ENCODE measurements around the gene REC8. TPM values are rescaled to one million over a fixed set of nuclear protein-coding genes. Genes with fewer than 3 reads are reported as not detected.

The REC8 gene
- total RNA-seq, 1 experiment from 2014 or later, result 8.4 TPM

DNA sequence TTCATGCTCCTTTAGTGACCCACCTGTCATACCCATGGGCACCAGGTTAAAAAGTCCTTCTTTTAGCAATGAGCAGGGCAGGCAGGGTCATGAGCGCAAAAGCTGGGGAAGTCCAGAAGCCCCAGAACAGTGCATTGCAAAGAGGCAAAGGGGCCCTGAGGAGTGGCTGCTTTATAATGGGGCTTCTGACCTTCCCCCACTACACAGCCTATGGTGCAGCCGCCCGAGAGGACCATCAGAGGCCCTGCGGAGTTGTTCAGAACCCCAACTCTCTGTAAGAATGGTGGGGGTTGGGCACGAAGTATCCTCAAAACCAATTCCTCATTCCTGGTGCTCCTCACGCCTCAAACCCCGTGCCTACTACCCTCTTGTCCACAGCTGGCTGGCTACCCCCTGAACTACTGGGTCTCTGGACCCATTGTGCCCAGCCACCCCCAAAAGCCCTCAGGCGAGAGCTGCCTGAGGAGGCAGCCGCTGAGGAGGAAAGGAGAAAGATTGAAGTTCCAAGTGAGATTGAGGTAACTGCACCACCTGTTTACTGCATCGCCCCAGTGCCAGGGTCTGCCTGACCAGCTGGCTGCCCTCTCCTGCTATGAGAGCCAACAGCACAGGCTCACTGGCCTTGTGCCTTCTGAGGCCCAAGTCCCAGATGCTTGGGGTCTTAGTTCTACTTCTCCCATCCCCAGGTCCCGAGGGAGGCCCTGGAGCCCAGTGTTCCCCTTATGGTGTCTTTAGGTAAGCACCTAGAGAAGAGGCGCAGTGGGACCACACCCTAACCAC lies 6.7 kb downstream of the REC8 start:
- peaks cover 40% of the 10 kb centered on the region for H3K36me3 ChIP-seq (ENCODE audit: insufficient read depth, low read length, poor library complexity, severe bottlenecking)
- H3K27me3 ChIP-seq (replicated peaks; ENCODE audit: insufficient read depth, low read depth, low read length, poor library complexity), result no peaks in the 10 kb centered on the region
- H3K4me3 ChIP-seq (ENCODE audit: low read depth, low read length, poor library complexity, severe bottlenecking), result no peak overlapping the region
- intact Hi-C loops (cut with micrococcal nuclease; ENCODE audit: unreplicated experiment), result no loop called here
- H3K27ac ChIP-seq (ENCODE audit: low read depth, low read length, poor library complexity, severe bottlenecking), result no peak overlapping the region
- no peaks in the 10 kb centered on the region for H3K9me3 ChIP-seq (ENCODE audit: low read depth, low read length, poor library complexity, severe bottlenecking)
- ChIA-PET POLR2A (ENCODE audit: low non-redundant PET) (no interaction called here), CTCF (no interaction called here)
- no peaks in the 10 kb centered on the region for H3K4me1 ChIP-seq (ENCODE audit: insufficient read depth, low read length, poor library complexity, severe bottlenecking)
- no peak for TF ChIP-seq EZH2 (IDR thresholded peaks at IDR 0.05; ENCODE audit: borderline replicate concordance, low read depth, low read length, poor library complexity, severe bottlenecking)
- TF ChIP-seq, protein P1, sequence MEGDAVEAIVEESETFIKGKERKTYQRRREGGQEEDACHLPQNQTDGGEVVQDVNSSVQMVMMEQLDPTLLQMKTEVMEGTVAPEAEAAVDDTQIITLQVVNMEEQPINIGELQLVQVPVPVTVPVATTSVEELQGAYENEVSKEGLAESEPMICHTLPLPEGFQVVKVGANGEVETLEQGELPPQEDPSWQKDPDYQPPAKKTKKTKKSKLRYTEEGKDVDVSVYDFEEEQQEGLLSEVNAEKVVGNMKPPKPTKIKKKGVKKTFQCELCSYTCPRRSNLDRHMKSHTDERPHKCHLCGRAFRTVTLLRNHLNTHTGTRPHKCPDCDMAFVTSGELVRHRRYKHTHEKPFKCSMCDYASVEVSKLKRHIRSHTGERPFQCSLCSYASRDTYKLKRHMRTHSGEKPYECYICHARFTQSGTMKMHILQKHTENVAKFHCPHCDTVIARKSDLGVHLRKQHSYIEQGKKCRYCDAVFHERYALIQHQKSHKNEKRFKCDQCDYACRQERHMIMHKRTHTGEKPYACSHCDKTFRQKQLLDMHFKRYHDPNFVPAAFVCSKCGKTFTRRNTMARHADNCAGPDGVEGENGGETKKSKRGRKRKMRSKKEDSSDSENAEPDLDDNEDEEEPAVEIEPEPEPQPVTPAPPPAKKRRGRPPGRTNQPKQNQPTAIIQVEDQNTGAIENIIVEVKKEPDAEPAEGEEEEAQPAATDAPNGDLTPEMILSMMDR (conservative IDR thresholded peaks at IDR 0.05; ENCODE audit: low read depth, low read length), result no peak
- BruUV-seq (replicated peaks), result no TSS peak
- DNase-seq (ENCODE audit: low spot score), result no peak

DNA sequence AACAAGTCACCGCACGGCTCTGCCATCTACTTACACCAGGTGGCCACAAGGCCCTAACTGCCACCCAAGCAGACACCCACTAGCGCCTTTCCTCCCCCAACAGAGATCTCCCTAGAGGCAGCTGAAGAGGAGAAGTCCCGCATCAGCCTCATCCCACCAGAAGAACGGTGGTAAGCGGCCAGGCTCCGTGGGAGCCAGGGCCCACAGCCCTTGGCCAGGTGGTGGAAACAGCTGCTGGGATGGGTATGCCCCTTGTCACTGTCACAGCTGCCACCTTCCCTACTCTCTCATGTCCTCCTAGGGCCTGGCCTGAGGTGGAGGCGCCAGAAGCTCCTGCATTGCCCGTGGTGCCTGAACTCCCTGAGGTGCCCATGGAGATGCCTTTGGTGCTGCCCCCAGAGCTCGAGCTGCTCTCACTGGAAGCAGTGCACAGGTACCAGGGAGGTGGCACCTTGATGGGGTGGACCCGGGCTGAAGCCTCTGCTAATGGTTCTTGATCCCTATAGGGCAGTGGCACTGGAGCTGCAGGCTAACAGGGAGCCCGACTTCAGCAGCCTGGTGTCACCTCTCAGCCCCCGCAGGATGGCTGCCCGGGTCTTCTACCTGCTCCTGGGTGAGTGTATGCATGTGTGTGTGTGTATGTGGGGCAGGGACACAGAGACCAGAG lies 7.5 kb downstream of the REC8 start:
- CTCF ChIA-PET, result interaction anchor here (0.7 kb wide), 1 partner anchor 18 kb away, joined by 3 read pairs; the partner anchor contains the start of gene IRF9
- H3K36me3 ChIP-seq (ENCODE audit: insufficient read depth, low read length, poor library complexity, severe bottlenecking), result peaks cover 46% of the 10 kb centered on the region
- no peaks in the 10 kb centered on the region for H3K9me3 ChIP-seq (ENCODE audit: low read depth, low read length, poor library complexity, severe bottlenecking)
- DNase-seq (ENCODE audit: low spot score), result no peak
- H3K27me3 ChIP-seq (replicated peaks; ENCODE audit: insufficient read depth, low read depth, low read length, poor library complexity), result no peaks in the 10 kb centered on the region
- no peak overlapping the region for H3K27ac ChIP-seq (ENCODE audit: low read depth, low read length, poor library complexity, severe bottlenecking)
- BruUV-seq (replicated peaks), result no TSS peak
- no peaks in the 10 kb centered on the region for H3K4me1 ChIP-seq (ENCODE audit: insufficient read depth, low read length, poor library complexity, severe bottlenecking)
- POLR2A ChIA-PET (ENCODE audit: low non-redundant PET), result interaction anchor here (0.5 to 0.6 kb wide), 2 partner anchors 44 to 426 kb away, joined by 3 to 4 read pairs; no protein-coding TSS in a partner anchor
- TF ChIP-seq, protein P1 (conservative IDR thresholded peaks at IDR 0.05; ENCODE audit: low read depth, low read length), result no peak
- TF ChIP-seq EZH2 (IDR thresholded peaks at IDR 0.05; ENCODE audit: borderline replicate concordance, low read depth, low read length, poor library complexity, severe bottlenecking), result no peak
- intact Hi-C loops (cut with micrococcal nuclease; ENCODE audit: unreplicated experiment), result no loop called here
- H3K4me3 ChIP-seq (ENCODE audit: low read depth, low read length, poor library complexity, severe bottlenecking), result no peak overlapping the region

- Histone ChIP-seq H3K36me3 (ENCODE audit: insufficient read depth, low read length, poor library complexity, severe bottlenecking) (peaks cover 53% of the 10 kb centered on the region), H3K9me3 (ENCODE audit: low read depth, low read length, poor library complexity, severe bottlenecking) (no peaks in the 10 kb centered on the region), H3K27ac (ENCODE audit: low read depth, low read length, poor library complexity, severe bottlenecking) (no peak overlapping the region), H3K4me3 (ENCODE audit: low read depth, low read length, poor library complexity, severe bottlenecking) (no peak overlapping the region), H3K4me1 (ENCODE audit: insufficient read depth, low read length, poor library complexity, severe bottlenecking) (no peaks in the 10 kb centered on the region), H3K27me3 (replicated peaks; ENCODE audit: insufficient read depth, low read depth, low read length, poor library complexity) (no peaks in the 10 kb centered on the region)
- TF ChIP-seq, protein P1 (conservative IDR thresholded peaks at IDR 0.05; ENCODE audit: low read depth, low read length), result no peak
- TF ChIP-seq EZH2 (IDR thresholded peaks at IDR 0.05; ENCODE audit: borderline replicate concordance, low read depth, low read length, poor library complexity, severe bottlenecking), result no peak
- CTCF ChIA-PET, result interaction anchor here (0.7 kb wide), 1 partner anchor 19 kb away, joined by 3 read pairs; the partner anchor contains the start of gene IRF9
- no TSS peak for BruUV-seq (replicated peaks)
- DNase-seq (ENCODE audit: low spot score), result peak; percentile 39
- intact Hi-C loops (cut with micrococcal nuclease; ENCODE audit: unreplicated experiment), result no loop called here
- POLR2A ChIA-PET (ENCODE audit: low non-redundant PET), result interaction anchor here (0.5 kb wide), 1 partner anchor 45 kb away, joined by 3 read pairs; no protein-coding TSS in a partner anchor
These were observed 8.3 kb downstream of the REC8 start for GRCh38 chr14:24179961-24180796.
